CD4-positive, alpha-beta T cell treated with Interleukin-10 for 1 hour (primary cell): ENCODE results near the gene LEMD1.

Experiments
- DNase-seq: peaks from one replicate; pipeline ENCODE4 v3.0.0-alpha.2; 2020

The LEMD1 gene

GRCh38 chr1:205351984-205352713, 69.7 kb downstream of the LEMD1 start:
- DNase-seq, result no peak

GRCh38 chr1:205350691-205351141, 71.1 kb downstream of the LEMD1 start:
- DNase-seq, result no peak

GRCh38 chr1:205350124-205350523, 71.7 kb downstream of the LEMD1 start:
- no peak for DNase-seq

GRCh38 chr1:205348554-205349487, 73.0 kb downstream of the LEMD1 start:
- DNase-seq, result no peak

GRCh38 chr1:205346956-205347574, 74.8 kb downstream of the LEMD1 start:
- no peak for DNase-seq

- no peak for DNase-seq
These were observed 76.1 kb downstream of the LEMD1 start for GRCh38 chr1:205345761-205346160.

GRCh38 chr1:205344066-205344928, 77.6 kb downstream of the LEMD1 start:
- DNase-seq, result peak; percentile 43

GRCh38 chr1:205343431-205344065, 78.3 kb downstream of the LEMD1 start:
- DNase-seq, result no peak

- no peak for DNase-seq
These were observed 78.9 kb downstream of the LEMD1 start for GRCh38 chr1:205342986-205343385.

GRCh38 chr1:205340676-205341075, 81.2 kb downstream of the LEMD1 start:
- no peak for DNase-seq

- no peak for DNase-seq
These were observed 82.1 kb downstream of the LEMD1 start for GRCh38 chr1:205339717-205340116.

GRCh38 chr1:205339197-205339702, 82.6 kb downstream of the LEMD1 start:
- DNase-seq, result no peak

GRCh38 chr1:205338011-205338410, 83.8 kb downstream of the LEMD1 start:
- no peak for DNase-seq

GRCh38 chr1:205337481-205337880, 84.4 kb downstream of the LEMD1 start:
- no peak for DNase-seq

GRCh38 chr1:205335692-205336091, 86.2 kb downstream of the LEMD1 start:
- peak; percentile 79 for DNase-seq

GRCh38 chr1:205332015-205332791, 89.7 kb downstream of the LEMD1 start:
- DNase-seq, result no peak
